GM12878 (cell line): ENCODE measurements around the gene KTN1. TPM values are rescaled to one million over a fixed set of nuclear protein-coding genes. Genes with fewer than 3 reads are reported as not detected.

ENCODE experiments used
- ATAC-seq: fragments of 200-7000 bp; cut with Tn5 transposase; 3 replicates; pipeline ENCODE4 v1.9.1; 2020; ENCODE audit warnings: mild to moderate bottlenecking, moderate library complexity
- BruUV-seq: library from RNA; stranded (reverse); fragments of 400-500 nt; replicated peaks from 2 replicates; lab custom pipeline; 2021; lab: Mats Ljungman, UMichigan
- CTCF ChIA-PET: fragments of 300-600 bp; sonication (Branson Sonifier 250); formaldehyde crosslinking; extraction: SDS; loops from one replicate; lab custom pipeline; 2021; ENCODE audit warnings: inconsistent platforms; lab: Yijun Ruan, JAX
- POLR2A ChIA-PET: fragments of 350-600 bp; formaldehyde crosslinking; extraction: SDS; loops from one replicate; lab custom pipeline; 2021; ENCODE audit warnings: inconsistent platforms; lab: Charles Lee
- RAD21 ChIA-PET: fragments of 300-600 bp; sonication (Branson Sonifier 250); formaldehyde crosslinking; loops from one replicate; lab custom pipeline; 2023; ENCODE audit warnings: antibody characterized with exemption; ENCODE audit not compliant: unreplicated experiment; lab: Charles Lee
- SMC1A ChIA-PET: fragments of 300-600 bp; sonication (Branson Sonifier 250); formaldehyde crosslinking; loops from one replicate; lab custom pipeline; 2023; ENCODE audit not compliant: unreplicated experiment, uncharacterized antibody; lab: Charles Lee
- DNase-seq: peaks from one replicate; pipeline ENCODE4 v3.0.0-alpha.2; 2011; ENCODE audit warnings: low read depth, low spot score
- FAIRE-seq: peaks from 3 replicates; lab custom pipeline; 2011; peaks lifted over from hg19 to GRCh38; lab: Jason Lieb, UNC
- H2AFZ ChIP-seq: 2 replicates; pipeline ENCODE4 v1.6.0; 2011; ENCODE audit warnings: low read depth, low read length, control low read depth; ENCODE audit not compliant: control insufficient read depth
- H3K27ac ChIP-seq: 2 replicates; pipeline ENCODE4 v1.5.1; 2011; ENCODE audit warnings: control low read depth; ENCODE audit not compliant: control insufficient read depth, insufficient read depth
- H3K27me3 ChIP-seq, 2 experiments: replicated peaks in 1 of 2; 2 replicates each; pipeline versions ENCODE4 v1.6.0 to v1.6.1; 2011; ENCODE audit warnings: low read length in 1 of 2; ENCODE audit not compliant: control insufficient read depth in 2 of 2, insufficient read depth in 2 of 2
- H3K36me3 ChIP-seq, 2 experiments: 2 replicates each; pipeline ENCODE4 v1.5.1; 2011; ENCODE audit warnings: low read length in 1 of 2; ENCODE audit not compliant: control insufficient read depth in 2 of 2, insufficient read depth in 2 of 2
- H3K4me1 ChIP-seq: 2 replicates; pipeline ENCODE4 v1.6.1; 2011; ENCODE audit warnings: mild to moderate bottlenecking, low read length, moderate library complexity, mixed read lengths; ENCODE audit not compliant: control insufficient read depth, insufficient read depth
- H3K4me2 ChIP-seq: 2 replicates; pipeline ENCODE4 v1.6.0; 2011; ENCODE audit warnings: control low read depth; ENCODE audit not compliant: control insufficient read depth, insufficient read depth
- H3K4me3 ChIP-seq: fragments of 200-600 bp; sonication (generic); 2 replicates; pipeline ENCODE4 v1.5.1; 2016
- H3K79me2 ChIP-seq: 2 replicates; pipeline ENCODE4 v1.6.0; 2011; ENCODE audit warnings: low read length; ENCODE audit not compliant: control insufficient read depth, insufficient read depth
- H3K9ac ChIP-seq: 2 replicates; pipeline ENCODE4 v1.8.0; 2011; ENCODE audit warnings: low read length, control low read depth, mixed read lengths; ENCODE audit not compliant: control insufficient read depth, insufficient read depth
- H3K9me3 ChIP-seq: replicated peaks from 3 replicates; pipeline ENCODE4 v1.5.1; 2011; ENCODE audit warnings: mild to moderate bottlenecking, low read length; ENCODE audit not compliant: control insufficient read depth, insufficient read depth
- H4K20me1 ChIP-seq: 2 replicates; pipeline ENCODE4 v1.6.0; 2011; ENCODE audit not compliant: control insufficient read depth, insufficient read depth
- CBX5 ChIP-seq: sonication (generic); IDR thresholded peaks from 2 replicates; pipeline ENCODE4 v1.6.1; 2016; ENCODE audit warnings: low read depth, moderate library complexity, mild to moderate bottlenecking, inconsistent platforms
- CREM ChIP-seq: IDR thresholded peaks from 2 replicates; pipeline ENCODE4 v1.6.1; 2014; ENCODE audit warnings: antibody characterized with exemption, low read depth
- ESRRA ChIP-seq: IDR thresholded peaks from 2 replicates; pipeline ENCODE4 v1.6.1; 2012; ENCODE audit warnings: mild to moderate bottlenecking, low read length, improper control_type of control experiment
- GABPA ChIP-seq: IDR thresholded peaks from 2 replicates; pipeline ENCODE4 v1.6.1; 2014; ENCODE audit warnings: antibody characterized with exemption, low read depth, mild to moderate bottlenecking, inconsistent platforms
- PAX5 ChIP-seq: IDR thresholded peaks from 2 replicates; pipeline ENCODE4 v1.6.1; 2011; ENCODE audit warnings: low read depth, low read length, borderline replicate concordance
- POU2F2 ChIP-seq: IDR thresholded peaks from 3 replicates; pipeline ENCODE4 v1.6.1; 2011; ENCODE audit warnings: low read depth, mild to moderate bottlenecking, low read length, borderline replicate concordance
- RB1 ChIP-seq: fragments of 450-650 bp; formaldehyde crosslinking; IDR thresholded peaks from 2 replicates; pipeline ENCODE4 v1.6.1; 2017; ENCODE audit warnings: mild to moderate bottlenecking, borderline replicate concordance
- RBBP5 ChIP-seq: fragments of 200-600 bp; sonication (generic); conservative IDR thresholded peaks from 2 replicates; pipeline ENCODE4 v1.6.1; 2016
- SIX5 ChIP-seq: IDR thresholded peaks from 2 replicates; pipeline ENCODE4 v1.6.1; 2011; ENCODE audit warnings: mild to moderate bottlenecking, low read depth, low read length, moderate library complexity; ENCODE audit not compliant: severe bottlenecking
- SMAD5 ChIP-seq: IDR thresholded peaks from 2 replicates; pipeline ENCODE4 v1.6.1; 2016; ENCODE audit warnings: antibody characterized with exemption, low read depth
- STAT1 ChIP-seq: fragments of 450-650 bp; conservative IDR thresholded peaks from 2 replicates; pipeline ENCODE4 v1.6.1; 2014; ENCODE audit warnings: antibody characterized with exemption, mild to moderate bottlenecking
- TCF12 ChIP-seq: IDR thresholded peaks from 2 replicates; pipeline ENCODE4 v1.6.1; 2011; ENCODE audit warnings: low read depth, mild to moderate bottlenecking, low read length
- WRNIP1 ChIP-seq: IDR thresholded peaks from 2 replicates; pipeline ENCODE4 v1.6.1; 2011; ENCODE audit warnings: low read depth, low read length, improper control_type of control experiment, borderline replicate concordance
- ZNF217 ChIP-seq: fragments of 450-650 bp; IDR thresholded peaks from 2 replicates; pipeline ENCODE4 v1.6.1; 2017; ENCODE audit warnings: antibody characterized with exemption, mild to moderate bottlenecking
- WGBS: methylation state at CpG from one replicate; pipeline ENCODE4 v1.1.6; 2016; ENCODE audit warnings: low lambda C conversion rate; ENCODE audit not compliant: insufficient replicate concordance, insufficient coverage; ENCODE audit errors: missing lambda C conversion rate; 5-methylcytosine and 5-hydroxymethylcytosine counted together
- in situ Hi-C: fragments of 300-500 bp; cut with MboI; formaldehyde crosslinking; loops from 9 replicates; pipeline ENCODE4 v1.14.3; 2018; ENCODE audit warnings: mixed read lengths
- intact Hi-C: fragments of 100-400 bp; cut with micrococcal nuclease; formaldehyde crosslinking; loops from one replicate; pipeline ENCODE4 v1.14.2; 2022; ENCODE audit not compliant: unreplicated experiment
- polyA plus RNA-seq, 11 experiments: library from polyadenylated mRNA; depleted of rRNA in 4 of 11; unstranded in 6 of 11; stranded (reverse) in 5 of 11; fragments of >200 nt; fragmentation: Nextera tagmentation in 4 of 11; fragmentation: Illumina TruSeq in 1 of 11; extraction: Ambion mirVana in 4 of 11; extraction: Trizol in 1 of 11; gene quantifications; 1 replicate in 1 of 11; 2 replicates in 10 of 11; pipeline versions ENCODE4 v1.2.1 to v1.2.3, GENCODE V29; 2011 to 2016; ENCODE audit warnings: inconsistent platforms in 2 of 11, missing spikeins in 2 of 11, low read depth in 1 of 11
- total RNA-seq, 4 experiments: library from RNA; depleted of rRNA in 3 of 4; stranded (reverse); fragments of >200 nt in 3 of 4; fragmentation: Illumina TruSeq in 1 of 4; extraction: Trizol in 1 of 4; gene quantifications; 2 replicates each; pipeline versions ENCODE4 v1.2.1 to v1.2.3, GENCODE V29; 2013 to 2021
- TF ChIP-seq, protein P1 (sequence below): fragments of 450-650 bp; formaldehyde crosslinking; IDR thresholded peaks from 2 replicates; pipeline ENCODE4 v1.4.0; 2020; ENCODE audit warnings: mild to moderate bottlenecking, moderate library complexity

The KTN1 gene
- total and polyA plus RNA-seq, 10 of the 15 experiments (the other 5 are each of a cell fraction or from before 2014, with no cell fraction given) = 50.6 to 154 (median 84.2) TPM

DNA sequence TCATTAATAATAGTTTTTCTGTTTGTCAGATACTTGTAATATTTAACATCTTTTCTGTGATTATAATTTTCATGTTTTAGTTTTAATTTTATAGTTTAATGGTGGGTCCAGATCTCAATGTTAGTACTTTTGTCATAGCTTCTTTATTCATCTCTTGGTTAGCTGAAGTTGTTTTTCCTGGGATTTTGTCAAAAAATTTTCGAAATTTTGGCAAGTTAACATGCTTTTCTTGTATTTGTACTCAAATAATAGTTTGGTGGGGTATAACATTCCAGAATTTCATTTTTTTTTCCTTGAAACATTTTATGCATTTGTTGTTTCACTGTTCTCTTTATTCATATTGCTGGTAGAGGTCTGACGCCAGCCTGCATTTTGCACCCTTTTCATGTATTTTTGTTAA, 45.5 kb downstream of the KTN1 start:
- CTCF ChIA-PET = interaction anchor here (1.3 to 1.4 kb wide), 2 partner anchors 179 to 181 kb away, joined by 4 read pairs; no protein-coding TSS in a partner anchor
- no peak overlapping the region for H3K4me3 ChIP-seq
- H2AFZ ChIP-seq = no peak overlapping the region
- H3K27ac ChIP-seq = no peak overlapping the region
- DNase-seq (no peak), ATAC-seq (no peak), FAIRE-seq (no peak)
- no TSS peak for BruUV-seq
- no peaks in the 10 kb centered on the region; the same call in 2 of the 3 replicates for H3K9me3 ChIP-seq
- SMC1A ChIA-PET = interaction anchor here (0.9 to 1.7 kb wide), 6 partner anchors 9 to 179 kb away, joined by 3 to 7 read pairs (median 4); no protein-coding TSS in a partner anchor
- H3K4me2 ChIP-seq = no peak overlapping the region
- peaks cover 3 to 24% of the 10 kb centered on the region in 2 experiments for H3K36me3 ChIP-seq
- H3K27me3 ChIP-seq = no peaks in the 10 kb centered on the region
- POLR2A ChIA-PET = no interaction called here
- no peak overlapping the region for H3K9ac ChIP-seq
- in situ Hi-C loops = no loop called here
- WGBS = 97% methylated on average over 2 of the region's 2 CpGs
- RAD21 ChIA-PET = interaction anchor here (0.6 to 1.3 kb wide), 3 partner anchors 8 to 179 kb away, joined by 3 to 4 read pairs (median 3); no protein-coding TSS in a partner anchor
- intact Hi-C loops = no loop called here
- H4K20me1 ChIP-seq = no peaks in the 10 kb centered on the region
- no peaks in the 10 kb centered on the region for H3K4me1 ChIP-seq
- H3K79me2 ChIP-seq = no peaks in the 10 kb centered on the region
- TF ChIP-seq GABPA (no peak), RB1 (no peak), TCF12 (no peak)

DNA sequence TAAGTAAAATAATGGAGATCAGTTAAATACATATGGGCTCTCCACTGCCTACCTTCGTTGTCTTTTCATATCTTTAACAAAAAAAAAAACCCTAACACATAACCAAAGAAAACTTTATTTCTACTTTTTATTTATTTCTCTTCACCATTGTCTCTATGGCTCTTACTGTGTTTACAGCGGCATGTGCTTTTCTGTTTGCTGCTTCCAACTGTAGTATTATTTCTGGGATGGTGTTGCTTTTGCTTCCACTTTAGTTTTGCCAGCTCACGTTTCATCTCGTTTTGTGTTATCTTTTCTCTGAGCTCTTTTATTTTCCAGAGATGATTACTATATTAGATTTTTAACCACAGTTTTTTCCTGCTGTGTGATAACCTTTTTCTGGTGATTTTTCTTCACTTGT, 46.1 kb downstream of the KTN1 start:
- RAD21 ChIA-PET = no interaction called here
- no peak for ATAC-seq
- Histone ChIP-seq H3K79me2 (no peaks in the 10 kb centered on the region), H4K20me1 (no peaks in the 10 kb centered on the region), H3K36me3 (peaks cover 3 to 26% of the 10 kb centered on the region in 2 experiments), H3K27me3 (no peaks in the 10 kb centered on the region)
- SMC1A ChIA-PET = interaction anchor here (0.7 to 1.7 kb wide), 5 partner anchors 9 to 90 kb away, joined by 3 to 7 read pairs (median 5); no protein-coding TSS in a partner anchor
- in situ Hi-C loops = no loop called here
- 97% methylated on average over 4 of the region's 4 CpGs for WGBS
- no peak for TF ChIP-seq SIX5
- TF ChIP-seq CBX5 = no peak
- TF ChIP-seq PAX5 = no peak
- no peak for TF ChIP-seq POU2F2
- TF ChIP-seq RBBP5 = no peak
- TF ChIP-seq STAT1 = no peak
- TF ChIP-seq SMAD5 = no peak
- no peak for TF ChIP-seq WRNIP1
- TF ChIP-seq ESRRA = no peak
- TF ChIP-seq ZNF217 = no peak
- TF ChIP-seq, protein P1, sequence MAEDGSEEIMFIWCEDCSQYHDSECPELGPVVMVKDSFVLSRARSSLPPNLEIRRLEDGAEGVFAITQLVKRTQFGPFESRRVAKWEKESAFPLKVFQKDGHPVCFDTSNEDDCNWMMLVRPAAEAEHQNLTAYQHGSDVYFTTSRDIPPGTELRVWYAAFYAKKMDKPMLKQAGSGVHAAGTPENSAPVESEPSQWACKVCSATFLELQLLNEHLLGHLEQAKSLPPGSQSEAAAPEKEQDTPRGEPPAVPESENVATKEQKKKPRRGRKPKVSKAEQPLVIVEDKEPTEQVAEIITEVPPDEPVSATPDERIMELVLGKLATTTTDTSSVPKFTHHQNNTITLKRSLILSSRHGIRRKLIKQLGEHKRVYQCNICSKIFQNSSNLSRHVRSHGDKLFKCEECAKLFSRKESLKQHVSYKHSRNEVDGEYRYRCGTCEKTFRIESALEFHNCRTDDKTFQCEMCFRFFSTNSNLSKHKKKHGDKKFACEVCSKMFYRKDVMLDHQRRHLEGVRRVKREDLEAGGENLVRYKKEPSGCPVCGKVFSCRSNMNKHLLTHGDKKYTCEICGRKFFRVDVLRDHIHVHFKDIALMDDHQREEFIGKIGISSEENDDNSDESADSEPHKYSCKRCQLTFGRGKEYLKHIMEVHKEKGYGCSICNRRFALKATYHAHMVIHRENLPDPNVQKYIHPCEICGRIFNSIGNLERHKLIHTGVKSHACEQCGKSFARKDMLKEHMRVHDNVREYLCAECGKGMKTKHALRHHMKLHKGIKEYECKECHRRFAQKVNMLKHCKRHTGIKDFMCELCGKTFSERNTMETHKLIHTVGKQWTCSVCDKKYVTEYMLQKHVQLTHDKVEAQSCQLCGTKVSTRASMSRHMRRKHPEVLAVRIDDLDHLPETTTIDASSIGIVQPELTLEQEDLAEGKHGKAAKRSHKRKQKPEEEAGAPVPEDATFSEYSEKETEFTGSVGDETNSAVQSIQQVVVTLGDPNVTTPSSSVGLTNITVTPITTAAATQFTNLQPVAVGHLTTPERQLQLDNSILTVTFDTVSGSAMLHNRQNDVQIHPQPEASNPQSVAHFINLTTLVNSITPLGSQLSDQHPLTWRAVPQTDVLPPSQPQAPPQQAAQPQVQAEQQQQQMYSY (CRISPR knock-in tag) = no peak
- no peak for TF ChIP-seq CREM
- TF ChIP-seq, all 136 proteins: peak for 0
- Histone ChIP-seq H3K27ac (no peak overlapping the region), H2AFZ (no peak overlapping the region), H3K9ac (no peak overlapping the region), H3K9me3 (no peaks in the 10 kb centered on the region), H3K4me1 (no peaks in the 10 kb centered on the region), H3K4me2 (no peak overlapping the region), H3K4me3 (no peak overlapping the region)
- ChIA-PET CTCF (interaction anchor here (1.2 to 1.3 kb wide), 2 partner anchors 10 to 182 kb away, joined by 3 to 4 read pairs; no protein-coding TSS in a partner anchor), POLR2A (no interaction called here)
- FAIRE-seq (no peak), DNase-seq (no peak)
- no TSS peak for BruUV-seq
- intact Hi-C loops = no loop called here
